GM12878 (cell line): ENCODE data around the gene TMBIM1. TPM values are rescaled to one million over a fixed set of nuclear protein-coding genes. Genes with fewer than 3 reads are reported as not detected.
A peak's percentile ranks its signal among the peaks of the same experiment; 100 is the strongest.

Experiments used
- BRCA1 ChIP-seq: IDR thresholded peaks from 2 replicates; pipeline ENCODE4 v1.6.1; 2011; ENCODE audit warnings: low read depth, low read length, improper control_type of control experiment
- CHD1 ChIP-seq: IDR thresholded peaks from 2 replicates; pipeline ENCODE4 v1.6.1; 2012; ENCODE audit warnings: low read depth, low read length, improper control_type of control experiment
- ESRRA ChIP-seq: IDR thresholded peaks from 2 replicates; pipeline ENCODE4 v1.6.1; 2012; ENCODE audit warnings: mild to moderate bottlenecking, low read length, improper control_type of control experiment
- ETV6 ChIP-seq, 2 experiments: fragments of 450-650 bp in 1 of 2; IDR thresholded peaks in 1 of 2; conservative IDR thresholded peaks in 1 of 2; 2 replicates each; pipeline ENCODE4 v1.6.1; 2014; ENCODE audit warnings: antibody characterized with exemption in 1 of 2, borderline replicate concordance in 1 of 2, low read depth in 1 of 2, mild to moderate bottlenecking in 1 of 2, moderate library complexity in 1 of 2
- FOXK2 ChIP-seq: fragments of 450-650 bp; IDR thresholded peaks from 2 replicates; pipeline ENCODE4 v1.6.1; 2017; ENCODE audit warnings: mild to moderate bottlenecking, moderate library complexity
- IKZF2 ChIP-seq, 2 experiments: fragments of 450-650 bp; IDR thresholded peaks; 2 replicates each; pipeline ENCODE4 v1.6.1; 2017; ENCODE audit warnings: mild to moderate bottlenecking in 2 of 2, moderate library complexity in 2 of 2
- IRF4 ChIP-seq: IDR thresholded peaks from 2 replicates; pipeline ENCODE4 v1.6.1; 2011; ENCODE audit warnings: low read depth, low read length
- MTA2 ChIP-seq: fragments of 450-650 bp; IDR thresholded peaks from 2 replicates; pipeline ENCODE4 v1.6.1; 2016; ENCODE audit warnings: low read depth, mild to moderate bottlenecking, moderate library complexity
- MYB ChIP-seq: fragments of 150-350 bp; IDR thresholded peaks from 2 replicates; pipeline ENCODE4 v1.6.1; 2014; ENCODE audit warnings: mild to moderate bottlenecking, low read depth, low read length, borderline replicate concordance
- NFIC ChIP-seq: IDR thresholded peaks from 2 replicates; pipeline ENCODE4 v1.6.1; 2012; ENCODE audit warnings: low read depth, mild to moderate bottlenecking, inconsistent platforms, low read length, moderate library complexity
- PAX8 ChIP-seq: fragments of 450-650 bp; IDR thresholded peaks from 2 replicates; pipeline ENCODE4 v1.6.1; 2017; ENCODE audit warnings: mild to moderate bottlenecking, moderate library complexity
- POLR2AphosphoS2 ChIP-seq: IDR thresholded peaks from 2 replicates; pipeline ENCODE4 v1.6.1; 2011; ENCODE audit warnings: low read depth, mild to moderate bottlenecking, low read length, improper control_type of control experiment, moderate library complexity
- POU2F2 ChIP-seq: IDR thresholded peaks from 3 replicates; pipeline ENCODE4 v1.6.1; 2011; ENCODE audit warnings: low read depth, mild to moderate bottlenecking, low read length, borderline replicate concordance
- RB1 ChIP-seq: fragments of 450-650 bp; formaldehyde crosslinking; IDR thresholded peaks from 2 replicates; pipeline ENCODE4 v1.6.1; 2017; ENCODE audit warnings: mild to moderate bottlenecking, borderline replicate concordance
- REST ChIP-seq: IDR thresholded peaks from 2 replicates; pipeline ENCODE4 v1.6.1; 2012; ENCODE audit warnings: mild to moderate bottlenecking, low read depth, low read length
- SIN3A ChIP-seq: IDR thresholded peaks from 2 replicates; pipeline ENCODE4 v1.6.1; 2012; ENCODE audit warnings: low read depth, low read length, improper control_type of control experiment
- SKIL ChIP-seq: fragments of 450-650 bp; IDR thresholded peaks from 2 replicates; pipeline ENCODE4 v1.6.1; 2017; ENCODE audit warnings: mild to moderate bottlenecking, low read depth, inconsistent platforms; ENCODE audit not compliant: poor library complexity, severe bottlenecking
- SPI1 ChIP-seq: IDR thresholded peaks from 2 replicates; pipeline ENCODE4 v1.6.1; 2011; ENCODE audit warnings: low read depth, mild to moderate bottlenecking, low read length, moderate library complexity, borderline replicate concordance; ENCODE audit not compliant: insufficient read depth
- YY1 ChIP-seq: IDR thresholded peaks from 2 replicates; pipeline ENCODE4 v1.6.1; 2011; ENCODE audit warnings: low read depth, mild to moderate bottlenecking, low read length
- polyA plus RNA-seq, 11 experiments: library from polyadenylated mRNA; depleted of rRNA in 4 of 11; unstranded in 6 of 11; stranded (reverse) in 5 of 11; fragments of >200 nt; fragmentation: Nextera tagmentation in 4 of 11; fragmentation: Illumina TruSeq in 1 of 11; extraction: Ambion mirVana in 4 of 11; extraction: Trizol in 1 of 11; gene quantifications; 1 replicate in 1 of 11; 2 replicates in 10 of 11; pipeline versions ENCODE4 v1.2.1 to v1.2.3, GENCODE V29; 2011 to 2016; ENCODE audit warnings: inconsistent platforms in 2 of 11, missing spikeins in 2 of 11, low read depth in 1 of 11
- total RNA-seq, 4 experiments: library from RNA; depleted of rRNA in 3 of 4; stranded (reverse); fragments of >200 nt in 3 of 4; fragmentation: Illumina TruSeq in 1 of 4; extraction: Trizol in 1 of 4; gene quantifications; 2 replicates each; pipeline versions ENCODE4 v1.2.1 to v1.2.3, GENCODE V29; 2013 to 2021
- TF ChIP-seq, protein P1 (sequence below): IDR thresholded peaks from 2 replicates; pipeline ENCODE4 v1.6.1; 2012; ENCODE audit warnings: low read length, inconsistent platforms
- TF ChIP-seq, protein P2 (sequence below): fragments of 450-650 bp; IDR thresholded peaks from 2 replicates; pipeline ENCODE4 v1.6.1; 2018; ENCODE audit warnings: mild to moderate bottlenecking, low read depth, moderate library complexity; ENCODE audit not compliant: partially characterized antibody

The TMBIM1 gene
- total and polyA plus RNA-seq, 10 of the 15 experiments (the other 5 are each of a cell fraction or from before 2014, with no cell fraction given) = 6.1 to 38.3 (median 26.2) TPM

DNA sequence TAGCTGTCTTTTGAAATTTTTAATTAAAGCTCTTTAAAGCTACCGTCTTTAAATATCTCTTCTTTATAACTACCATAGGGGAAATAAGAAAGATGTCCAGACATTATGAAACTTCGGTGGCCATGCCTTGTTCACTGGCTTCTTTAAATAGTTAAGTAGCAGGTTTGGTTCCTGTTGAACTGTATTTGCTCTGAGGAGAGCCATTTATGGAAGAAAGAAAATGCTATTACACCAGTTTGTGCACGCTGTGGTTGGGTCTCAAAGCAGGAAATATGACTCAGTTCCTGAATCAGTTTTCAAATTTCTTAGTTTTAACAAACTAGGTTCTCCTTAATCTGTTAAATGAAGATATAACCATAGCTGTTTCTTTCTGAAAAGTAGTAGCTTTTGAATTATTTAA is 63.1 kb downstream of the TMBIM1 start (continued):
- TF ChIP-seq SPI1 (peak; percentile 44; the same call in 1 of the 2 replicates), PAX8 (no peak), FOXK2 (no peak), IRF4 (peak; percentile 66; the same call in 1 of the 2 replicates), SIN3A (no peak), BRCA1 (no peak), CHD1 (no peak), NFIC (peak; percentile 86; the same call in 1 of the 2 replicates), RB1 (no peak), SKIL (peak; percentile 44), MYB (no peak), MTA2 (no peak), IKZF2 (IDR thresholded peaks at IDR 0.05) (peak in 1 of 2 experiments; percentile 38; a peak in 1 of 4 replicates), POU2F2 (no peak), ESRRA (no peak), YY1 (0 out of 2 replicates have a peak, but pooled peaks have one; percentile 13), REST (no peak), ETV6 (conservative IDR thresholded peaks at IDR 0.05 in 1 of 2, IDR thresholded peaks at IDR 0.05 in 1 of 2; ENCODE audit: borderline replicate concordance in 1 of 2, low read depth in 1 of 2) (peak in 1 of 2 experiments; percentile 94; a peak in 2 of 4 replicates), POLR2AphosphoS2 (no peak)
- TF ChIP-seq, protein P1, sequence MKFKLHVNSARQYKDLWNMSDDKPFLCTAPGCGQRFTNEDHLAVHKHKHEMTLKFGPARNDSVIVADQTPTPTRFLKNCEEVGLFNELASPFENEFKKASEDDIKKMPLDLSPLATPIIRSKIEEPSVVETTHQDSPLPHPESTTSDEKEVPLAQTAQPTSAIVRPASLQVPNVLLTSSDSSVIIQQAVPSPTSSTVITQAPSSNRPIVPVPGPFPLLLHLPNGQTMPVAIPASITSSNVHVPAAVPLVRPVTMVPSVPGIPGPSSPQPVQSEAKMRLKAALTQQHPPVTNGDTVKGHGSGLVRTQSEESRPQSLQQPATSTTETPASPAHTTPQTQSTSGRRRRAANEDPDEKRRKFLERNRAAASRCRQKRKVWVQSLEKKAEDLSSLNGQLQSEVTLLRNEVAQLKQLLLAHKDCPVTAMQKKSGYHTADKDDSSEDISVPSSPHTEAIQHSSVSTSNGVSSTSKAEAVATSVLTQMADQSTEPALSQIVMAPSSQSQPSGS = peak; percentile 81
- TF ChIP-seq, protein P2, sequence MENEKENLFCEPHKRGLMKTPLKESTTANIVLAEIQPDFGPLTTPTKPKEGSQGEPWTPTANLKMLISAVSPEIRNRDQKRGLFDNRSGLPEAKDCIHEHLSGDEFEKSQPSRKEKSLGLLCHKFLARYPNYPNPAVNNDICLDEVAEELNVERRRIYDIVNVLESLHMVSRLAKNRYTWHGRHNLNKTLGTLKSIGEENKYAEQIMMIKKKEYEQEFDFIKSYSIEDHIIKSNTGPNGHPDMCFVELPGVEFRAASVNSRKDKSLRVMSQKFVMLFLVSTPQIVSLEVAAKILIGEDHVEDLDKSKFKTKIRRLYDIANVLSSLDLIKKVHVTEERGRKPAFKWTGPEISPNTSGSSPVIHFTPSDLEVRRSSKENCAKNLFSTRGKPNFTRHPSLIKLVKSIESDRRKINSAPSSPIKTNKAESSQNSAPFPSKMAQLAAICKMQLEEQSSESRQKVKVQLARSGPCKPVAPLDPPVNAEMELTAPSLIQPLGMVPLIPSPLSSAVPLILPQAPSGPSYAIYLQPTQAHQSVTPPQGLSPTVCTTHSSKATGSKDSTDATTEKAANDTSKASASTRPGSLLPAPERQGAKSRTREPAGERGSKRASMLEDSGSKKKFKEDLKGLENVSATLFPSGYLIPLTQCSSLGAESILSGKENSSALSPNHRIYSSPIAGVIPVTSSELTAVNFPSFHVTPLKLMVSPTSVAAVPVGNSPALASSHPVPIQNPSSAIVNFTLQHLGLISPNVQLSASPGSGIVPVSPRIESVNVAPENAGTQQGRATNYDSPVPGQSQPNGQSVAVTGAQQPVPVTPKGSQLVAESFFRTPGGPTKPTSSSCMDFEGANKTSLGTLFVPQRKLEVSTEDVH = no peak
